Erythroblast (primary cell): Measurements from ENCODE around the gene ATRIP.

ENCODE experiments used
- GATA1 ChIP-seq: IDR thresholded peaks from 2 replicates; pipeline ENCODE4 v1.6.1; 2011; ENCODE audit warnings: low read depth, mild to moderate bottlenecking, control low read depth, low read length, moderate library complexity
- POLR2A ChIP-seq: IDR thresholded peaks from 2 replicates; pipeline ENCODE4 v1.6.1; 2011; ENCODE audit warnings: mild to moderate bottlenecking, low read length

DNA sequence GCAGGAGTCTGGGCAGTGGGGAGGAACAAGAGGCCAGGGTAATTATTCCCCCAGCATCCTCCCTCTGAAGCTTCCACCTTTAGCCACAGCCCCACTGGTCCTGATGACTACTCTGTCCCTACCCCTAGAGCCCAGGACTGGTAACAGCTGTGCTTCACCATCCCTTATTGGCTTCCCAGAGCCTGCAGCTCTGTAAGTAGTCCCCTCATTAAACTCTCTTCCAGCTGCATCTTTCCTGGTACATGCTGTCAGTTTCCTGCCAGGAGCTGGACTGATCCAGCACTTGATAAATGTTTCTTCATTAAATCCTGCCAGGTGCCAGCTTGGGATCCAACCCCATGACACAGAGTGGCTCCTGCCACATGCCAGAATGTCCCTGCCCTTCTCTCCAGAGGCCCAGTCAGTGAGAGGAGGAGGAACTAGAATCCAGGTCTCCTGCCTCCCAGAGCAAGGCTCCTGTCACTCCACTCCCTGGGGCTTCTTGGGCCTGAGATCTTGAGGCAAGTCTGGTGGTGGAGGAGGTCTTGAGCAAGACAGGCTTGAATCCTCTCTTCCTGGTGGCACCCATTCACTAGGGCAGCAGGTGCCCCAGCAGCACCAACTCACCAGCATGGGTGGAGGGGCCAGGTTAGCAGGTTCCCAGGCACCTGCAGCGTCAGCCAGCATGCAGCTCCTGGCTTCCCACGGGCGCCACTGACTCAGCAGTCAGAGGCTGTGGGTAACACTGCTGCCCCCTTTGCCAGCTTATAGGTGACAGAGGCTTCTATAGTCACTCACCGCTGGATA lies 47.0 kb upstream of the ATRIP start:
- TF ChIP-seq POLR2A (no peak), GATA1 (no peak)
